ENCODE data around the gene BCAT1.

Gene BCAT1

GRCh38 chr12:24905431-24905830, 43.5 kb downstream of the BCAT1 start:
- Histone ChIP-seq H3K4me3 (ENCODE audit: low read depth in 1 of 2, low read length in 1 of 2) (no peak overlapping the region), H3K4me1 (ENCODE audit: control insufficient read depth in 1 of 2, insufficient read depth in 1 of 2, low read depth in 1 of 2, low read length in 1 of 2) (peaks cover 34 to 37% of the 10 kb centered on the region in 2 experiments), H3K36me3 (no peaks in the 10 kb centered on the region), H3K27me3 (peaks cover 49% of the 10 kb centered on the region), H3K9me3 (no peaks in the 10 kb centered on the region), H3K27ac (no peak overlapping the region)
- no peak for TF ChIP-seq CTCF (IDR thresholded peaks at IDR 0.05)

GRCh38 chr12:24904871-24905270, 44.0 kb downstream of the BCAT1 start:
- peaks cover 49% of the 10 kb centered on the region for H3K27me3 ChIP-seq
- peaks cover 40 to 42% of the 10 kb centered on the region in 2 experiments for H3K4me1 ChIP-seq (ENCODE audit: control insufficient read depth in 1 of 2, insufficient read depth in 1 of 2, low read depth in 1 of 2, low read length in 1 of 2)
- no peak for TF ChIP-seq CTCF (IDR thresholded peaks at IDR 0.05)
- no peak overlapping the region for H3K27ac ChIP-seq
- no peaks in the 10 kb centered on the region for H3K36me3 ChIP-seq
- no peaks in the 10 kb centered on the region for H3K9me3 ChIP-seq
- H3K4me3 ChIP-seq (ENCODE audit: low read depth in 1 of 2, low read length in 1 of 2) = no peak overlapping the region

- no peak for TF ChIP-seq CTCF (IDR thresholded peaks at IDR 0.05)
- Histone ChIP-seq H3K9me3 (no peaks in the 10 kb centered on the region), H3K4me3 (ENCODE audit: low read depth in 1 of 2, low read length in 1 of 2) (peak overlapping the region; percentile 63), H3K4me1 (ENCODE audit: control insufficient read depth in 1 of 2, insufficient read depth in 1 of 2, low read depth in 1 of 2, low read length in 1 of 2) (peaks cover 50 to 53% of the 10 kb centered on the region in 2 experiments), H3K27ac (no peak overlapping the region), H3K36me3 (no peaks in the 10 kb centered on the region), H3K27me3 (peaks cover 49% of the 10 kb centered on the region)
These were observed 45.4 kb downstream of the BCAT1 start for GRCh38 chr12:24903329-24904088.

- Histone ChIP-seq H3K4me3 (ENCODE audit: low read depth in 1 of 2, low read length in 1 of 2) (peak overlapping the region; percentile 63), H3K9me3 (no peaks in the 10 kb centered on the region), H3K27ac (no peak overlapping the region), H3K36me3 (no peaks in the 10 kb centered on the region), H3K4me1 (ENCODE audit: control insufficient read depth in 1 of 2, insufficient read depth in 1 of 2, low read depth in 1 of 2, low read length in 1 of 2) (peaks cover 57 to 59% of the 10 kb centered on the region in 2 experiments), H3K27me3 (peaks cover 49% of the 10 kb centered on the region)
- TF ChIP-seq CTCF (IDR thresholded peaks at IDR 0.05) = no peak
These were observed 46.2 kb downstream of the BCAT1 start for GRCh38 chr12:24902511-24903328.

GRCh38 chr12:24901576-24902461, 47.1 kb downstream of the BCAT1 start:
- peaks cover 57 to 59% of the 10 kb centered on the region in 2 experiments for H3K4me1 ChIP-seq (ENCODE audit: control insufficient read depth in 1 of 2, insufficient read depth in 1 of 2, low read depth in 1 of 2, low read length in 1 of 2)
- peaks cover 49% of the 10 kb centered on the region for H3K27me3 ChIP-seq
- peak overlapping the region; percentile 65 for H3K27ac ChIP-seq
- no peaks in the 10 kb centered on the region for H3K9me3 ChIP-seq
- TF ChIP-seq CTCF (IDR thresholded peaks at IDR 0.05) = no peak
- H3K36me3 ChIP-seq = no peaks in the 10 kb centered on the region
- peak overlapping the region; percentile 63 for H3K4me3 ChIP-seq (ENCODE audit: low read depth in 1 of 2, low read length in 1 of 2)

Data from neutrophil (primary cell).